Activated CD4-positive, alpha-beta memory T cell treated with anti-CD3 and anti-CD28 coated beads for 36 hours (primary cell): ENCODE results near the gene FAM13A. TPM values are rescaled to one million over a fixed set of nuclear protein-coding genes. Genes with fewer than 3 reads are reported as not detected.
"Not testable (repeated sequence)": the region's sequence is repeated elsewhere in the genome, so short reads cannot be mapped to it uniquely, and the experiment has no call there.

Experiments used
- CTCF ChIA-PET: fragments of 350-600 bp; sonication (Branson Sonifier 250); formaldehyde crosslinking; loops from one replicate; lab custom pipeline; 2021; ENCODE audit warnings: antibody characterized with exemption, inconsistent platforms; lab: Charles Lee
- POLR2A ChIA-PET: fragments of 350-600 bp; sonication (Branson Sonifier 250); formaldehyde crosslinking; loops from one replicate; lab custom pipeline; 2021; ENCODE audit warnings: antibody characterized with exemption; lab: Charles Lee
- DNase-seq: peaks from one replicate; pipeline ENCODE4 v3.0.0-alpha.2; 2020
- H3K27ac Mint-ChIP-seq: one replicate; pipeline ENCODE4 v1.8.0; 2021; ENCODE audit warnings: mixed read lengths
- H3K27me3 Mint-ChIP-seq: one replicate; pipeline ENCODE4 v1.8.0; 2021; ENCODE audit warnings: mixed read lengths
- H3K36me3 Mint-ChIP-seq: one replicate; pipeline ENCODE4 v1.8.0; 2021; ENCODE audit warnings: mixed read lengths
- H3K4me1 Mint-ChIP-seq: one replicate; pipeline ENCODE4 v1.8.0; 2021; ENCODE audit warnings: low read depth, mixed read lengths
- H3K4me3 Mint-ChIP-seq: one replicate; pipeline ENCODE4 v1.8.0; 2021; ENCODE audit warnings: mild to moderate bottlenecking, mixed read lengths
- H3K9me3 Mint-ChIP-seq: one replicate; pipeline ENCODE4 v1.8.0; 2021; ENCODE audit warnings: mixed read lengths
- intact Hi-C: fragments of 100-400 bp; cut with micrococcal nuclease; formaldehyde crosslinking; loops from one replicate; pipeline ENCODE4 v1.15.1; 2023
- total RNA-seq, 2 experiments: library from RNA; stranded (reverse); gene quantifications; one replicate each; pipeline ENCODE4 v1.2.3, GENCODE V29; 2021

FAM13A gene
- total RNA-seq, 2 experiments from 2014 or later = 2.3 to 2.6 TPM

- DNase-seq, H3K9me3 Mint-ChIP-seq, H3K4me1 Mint-ChIP-seq, H3K27me3 Mint-ChIP-seq, H3K4me3 Mint-ChIP-seq, intact Hi-C loops, H3K36me3 Mint-ChIP-seq, CTCF ChIA-PET, POLR2A ChIA-PET, H3K27ac Mint-ChIP-seq: not testable (repeated sequence)
These were observed 61.7 kb downstream of the FAM13A start for GRCh38 chr4:88995257-88995656.

GRCh38 chr4:88993246-88993645 lies 63.7 kb downstream of the FAM13A start:
- Mint-ChIP-seq H3K9me3 (no peaks in the 10 kb centered on the region), H3K4me1 (no peaks in the 10 kb centered on the region), H3K36me3 (no peaks in the 10 kb centered on the region), H3K4me3 (no peak overlapping the region), H3K27me3 (no peaks in the 10 kb centered on the region), H3K27ac (no peak overlapping the region)
- POLR2A ChIA-PET = no interaction called here
- CTCF ChIA-PET = no interaction called here
- intact Hi-C loops = no loop called here
- DNase-seq = no peak

- Mint-ChIP-seq H3K27ac (no peak overlapping the region), H3K4me1 (no peaks in the 10 kb centered on the region), H3K27me3 (no peaks in the 10 kb centered on the region), H3K4me3 (no peak overlapping the region), H3K9me3 (no peaks in the 10 kb centered on the region), H3K36me3 (no peaks in the 10 kb centered on the region)
- intact Hi-C loops = no loop called here
- POLR2A ChIA-PET = no interaction called here
- no peak for DNase-seq
- CTCF ChIA-PET = no interaction called here
These were observed 65.2 kb downstream of the FAM13A start for GRCh38 chr4:88991746-88992145.

- POLR2A ChIA-PET = no interaction called here
- no peaks in the 10 kb centered on the region for H3K27me3 Mint-ChIP-seq
- no peak for DNase-seq
- H3K4me1 Mint-ChIP-seq = no peaks in the 10 kb centered on the region
- H3K36me3 Mint-ChIP-seq = no peaks in the 10 kb centered on the region
- no peak overlapping the region for H3K27ac Mint-ChIP-seq
- intact Hi-C loops = no loop called here
- CTCF ChIA-PET = interaction anchor here (0.9 to 1.4 kb wide), 2 partner anchors 33 to 99 kb away, joined by 3 read pairs; no protein-coding TSS in a partner anchor
- no peaks in the 10 kb centered on the region for H3K9me3 Mint-ChIP-seq
- no peak overlapping the region for H3K4me3 Mint-ChIP-seq
These were observed 67.0 kb downstream of the FAM13A start for GRCh38 chr4:88989990-88990389.

- POLR2A ChIA-PET = no interaction called here
- H3K27ac Mint-ChIP-seq = no peak overlapping the region
- CTCF ChIA-PET = no interaction called here
- H3K4me1 Mint-ChIP-seq = no peaks in the 10 kb centered on the region
- no peak for DNase-seq
- H3K27me3 Mint-ChIP-seq = no peaks in the 10 kb centered on the region
- no peaks in the 10 kb centered on the region for H3K36me3 Mint-ChIP-seq
- no peaks in the 10 kb centered on the region for H3K9me3 Mint-ChIP-seq
- no peak overlapping the region for H3K4me3 Mint-ChIP-seq
- intact Hi-C loops = no loop called here
These were observed 71.8 kb downstream of the FAM13A start for GRCh38 chr4:88985088-88985773.

- no peak overlapping the region for H3K4me3 Mint-ChIP-seq
- CTCF ChIA-PET = no interaction called here
These were observed 74.2 kb downstream of the FAM13A start for GRCh38 chr4:88982757-88983156.

GRCh38 chr4:88981993-88982392 lies 75.0 kb downstream of the FAM13A start:
- ChIA-PET CTCF (no interaction called here), POLR2A (no interaction called here)
- Mint-ChIP-seq H3K36me3 (no peaks in the 10 kb centered on the region), H3K4me1 (no peaks in the 10 kb centered on the region), H3K27ac (no peak overlapping the region), H3K9me3 (no peaks in the 10 kb centered on the region), H3K4me3 (no peak overlapping the region), H3K27me3 (no peaks in the 10 kb centered on the region)
- no peak for DNase-seq
- intact Hi-C loops = no loop called here

More at GRCh38 chr4:88982757-88983156, 74.2 kb downstream of the FAM13A start:
- Mint-ChIP-seq H3K4me1 (no peaks in the 10 kb centered on the region), H3K27ac (no peak overlapping the region), H3K9me3 (no peaks in the 10 kb centered on the region), H3K36me3 (no peaks in the 10 kb centered on the region), H3K27me3 (no peaks in the 10 kb centered on the region)
- no peak for DNase-seq
- intact Hi-C loops = no loop called here
- POLR2A ChIA-PET = no interaction called here

GRCh38 chr4:88981556-88981955 lies 75.4 kb downstream of the FAM13A start:
- Mint-ChIP-seq H3K27ac (no peak overlapping the region), H3K36me3 (no peaks in the 10 kb centered on the region), H3K27me3 (no peaks in the 10 kb centered on the region), H3K4me1 (no peaks in the 10 kb centered on the region), H3K4me3 (no peak overlapping the region), H3K9me3 (no peaks in the 10 kb centered on the region)
- no peak for DNase-seq
- intact Hi-C loops = no loop called here
- ChIA-PET CTCF (no interaction called here), POLR2A (no interaction called here)

- intact Hi-C loops = no loop called here
- DNase-seq = no peak
- H3K4me3 Mint-ChIP-seq = no peak overlapping the region
- no peaks in the 10 kb centered on the region for H3K4me1 Mint-ChIP-seq
- no peak overlapping the region for H3K27ac Mint-ChIP-seq
- CTCF ChIA-PET = interaction anchor here (0.7 kb wide), 1 partner anchor 813 kb away, joined by 3 read pairs; no protein-coding TSS in a partner anchor
- POLR2A ChIA-PET = no interaction called here
- H3K9me3 Mint-ChIP-seq = no peaks in the 10 kb centered on the region
- H3K36me3 Mint-ChIP-seq = no peaks in the 10 kb centered on the region
- no peaks in the 10 kb centered on the region for H3K27me3 Mint-ChIP-seq
These were observed 77.7 kb downstream of the FAM13A start for GRCh38 chr4:88979276-88979675.

GRCh38 chr4:88976775-88977035 lies 80.3 kb downstream of the FAM13A start:
- CTCF ChIA-PET = no interaction called here
- Mint-ChIP-seq H3K36me3 (no peaks in the 10 kb centered on the region), H3K27ac (no peak overlapping the region)

GRCh38 chr4:88975958-88976774 lies 80.8 kb downstream of the FAM13A start:
- CTCF ChIA-PET = no interaction called here
- intact Hi-C loops = no loop called here
- H3K27ac Mint-ChIP-seq = no peak overlapping the region
- no peaks in the 10 kb centered on the region for H3K27me3 Mint-ChIP-seq
- no peak for DNase-seq
- POLR2A ChIA-PET = no interaction called here
- peaks cover 9% of the 10 kb centered on the region for H3K9me3 Mint-ChIP-seq
- H3K4me3 Mint-ChIP-seq = no peak overlapping the region
- H3K4me1 Mint-ChIP-seq = no peaks in the 10 kb centered on the region
- no peaks in the 10 kb centered on the region for H3K36me3 Mint-ChIP-seq

More at GRCh38 chr4:88976775-88977035, 80.3 kb downstream of the FAM13A start:
- Mint-ChIP-seq H3K4me3 (no peak overlapping the region), H3K9me3 (peaks cover 9% of the 10 kb centered on the region), H3K4me1 (no peaks in the 10 kb centered on the region), H3K27me3 (no peaks in the 10 kb centered on the region)
- intact Hi-C loops = no loop called here
- DNase-seq = no peak
- POLR2A ChIA-PET = no interaction called here

- intact Hi-C loops = no loop called here
- CTCF ChIA-PET = no interaction called here
- H3K36me3 Mint-ChIP-seq = no peaks in the 10 kb centered on the region
These were observed 85.4 kb downstream of the FAM13A start for GRCh38 chr4:88971536-88971935.

GRCh38 chr4:88969746-88970145 lies 87.2 kb downstream of the FAM13A start:
- H3K9me3 Mint-ChIP-seq = peaks cover 9% of the 10 kb centered on the region
- no peak for DNase-seq
- intact Hi-C loops = loop anchor here (10.0 kb wide), 1 partner anchor 145 kb away; the partner anchor contains the start of gene TIGD2
- no peaks in the 10 kb centered on the region for H3K4me1 Mint-ChIP-seq
- H3K36me3 Mint-ChIP-seq = no peaks in the 10 kb centered on the region
- H3K27me3 Mint-ChIP-seq = peaks cover 2% of the 10 kb centered on the region
- CTCF ChIA-PET = no interaction called here
- POLR2A ChIA-PET = no interaction called here
- H3K27ac Mint-ChIP-seq = no peak overlapping the region
- no peak overlapping the region for H3K4me3 Mint-ChIP-seq

More at GRCh38 chr4:88971536-88971935, 85.4 kb downstream of the FAM13A start:
- Mint-ChIP-seq H3K4me1 (no peaks in the 10 kb centered on the region), H3K4me3 (no peak overlapping the region), H3K9me3 (peaks cover 9% of the 10 kb centered on the region), H3K27ac (no peak overlapping the region), H3K27me3 (peaks cover 2% of the 10 kb centered on the region)
- no peak for DNase-seq
- POLR2A ChIA-PET = no interaction called here
